ENCODE measurements around the gene ECHDC1.
"Not testable (repeated sequence)": the region's sequence is repeated elsewhere in the genome, so short reads cannot be mapped to it uniquely, and the experiment has no call there.

ECHDC1 gene

GRCh38 chr6:127341471-127342202 lies 1.8 kb downstream of the ECHDC1 start:
- DNase-seq: no peak

GRCh38 chr6:127340171-127340570 lies 3.2 kb downstream of the ECHDC1 start:
- no peak for DNase-seq

- no peak for DNase-seq
Observed at GRCh38 chr6:127338936-127339335, 4.5 kb downstream of the ECHDC1 start.

- DNase-seq: no peak
Observed at GRCh38 chr6:127332383-127332961, 10.9 kb downstream of the ECHDC1 start.

- DNase-seq: not testable (repeated sequence)
Observed at GRCh38 chr6:127331256-127331655, 12.2 kb downstream of the ECHDC1 start.

GRCh38 chr6:127328043-127328609 lies 15.3 kb downstream of the ECHDC1 start:
- no peak for DNase-seq

- DNase-seq: no peak
Observed at GRCh38 chr6:127319686-127320085, 23.7 kb downstream of the ECHDC1 start.

GRCh38 chr6:127317388-127318128 lies 25.9 kb downstream of the ECHDC1 start:
- no peak for DNase-seq

- no peak for DNase-seq
Observed at GRCh38 chr6:127305741-127306140, 37.7 kb downstream of the ECHDC1 start.

- DNase-seq: no peak
Observed at GRCh38 chr6:127303917-127304316, 39.5 kb downstream of the ECHDC1 start.

- peak; percentile 73 for DNase-seq
Observed at GRCh38 chr6:127302728-127303660, 40.4 kb downstream of the ECHDC1 start.

- DNase-seq: no peak
Observed at GRCh38 chr6:127301199-127301700, 42.2 kb downstream of the ECHDC1 start.

- DNase-seq: no peak
Observed at GRCh38 chr6:127300411-127300810, 43.0 kb downstream of the ECHDC1 start.

- DNase-seq: no peak
Observed at GRCh38 chr6:127299522-127300240, 43.7 kb downstream of the ECHDC1 start.

- DNase-seq: no peak
Observed at GRCh38 chr6:127298475-127298874, 44.9 kb downstream of the ECHDC1 start.

- DNase-seq: no peak
Observed at GRCh38 chr6:127297502-127298070, 45.8 kb downstream of the ECHDC1 start.

GRCh38 chr6:127291495-127291894 lies 51.9 kb downstream of the ECHDC1 start:
- DNase-seq: peak; percentile 6

GRCh38 chr6:127290391-127291265 lies 52.8 kb downstream of the ECHDC1 start:
- DNase-seq: no peak

- no peak for DNase-seq
Observed at GRCh38 chr6:127289934-127290333, 53.5 kb downstream of the ECHDC1 start.

GRCh38 chr6:127288705-127289104 lies 54.7 kb downstream of the ECHDC1 start:
- DNase-seq: no peak

Measured in CD4-positive, alpha-beta T cell treated with Interleukin-21 for 1 hour (primary cell).